HCT116 (cell line): Measurements from ENCODE around the gene NNAT. TPM values are rescaled to one million over a fixed set of nuclear protein-coding genes. Genes with fewer than 3 reads are reported as not detected.

Experiments
- ATAC-seq: fragments of 200-7000 bp; cut with Tn5 transposase; 2 replicates; pipeline ENCODE4 v1.9.1; 2020; ENCODE audit warnings: mild to moderate bottlenecking, moderate library complexity
- BruUV-seq: library from RNA; stranded (reverse); fragments of 400-500 nt; replicated peaks from 2 replicates; lab custom pipeline; 2021; lab: Mats Ljungman, UMichigan
- CTCF ChIA-PET: fragments of 300-600 bp; sonication (Branson Sonifier 250); formaldehyde crosslinking; loops from one replicate; lab custom pipeline; 2021; ENCODE audit warnings: antibody characterized with exemption; lab: Charles Lee
- POLR2A ChIA-PET: fragments of 300-600, 350-600 bp; sonication (Branson Sonifier 250); formaldehyde crosslinking; loops from one replicate; lab custom pipeline; 2021; ENCODE audit warnings: antibody characterized with exemption; lab: Charles Lee
- RAD21 ChIA-PET, 2 experiments: fragments of 300-600 bp; sonication (Branson Sonifier 250); formaldehyde crosslinking; loops; one replicate each; lab custom pipeline; 2023; ENCODE audit warnings: low total read pairs in 2 of 2; ENCODE audit not compliant: uncharacterized antibody in 2 of 2, unreplicated experiment in 2 of 2, low non-redundant PET in 1 of 2; lab: Charles Lee
- DNase-seq: peaks from one replicate; pipeline ENCODE4 v3.0.0-alpha.2; 2010; ENCODE audit warnings: low read depth, low spot score
- H2AFZ ChIP-seq: fragments of 200-600 bp; shearing (Covaris generic), sonication (generic); 2 replicates; pipeline ENCODE4 v1.6.1; 2017; ENCODE audit warnings: low read depth, mixed run types, mixed read lengths, antibody characterized with exemption, low read length; ENCODE audit not compliant: poor library complexity, severe bottlenecking
- H3K27ac ChIP-seq: 2 replicates; pipeline ENCODE4 v1.5.1; 2012; ENCODE audit warnings: low read depth, low read length
- H3K27me3 ChIP-seq: fragments of 200-600 bp; sonication (generic); 2 replicates; pipeline ENCODE4 v1.6.1; 2016; ENCODE audit warnings: mixed run types, low read length, mixed read lengths; ENCODE audit not compliant: insufficient read depth
- H3K36me3 ChIP-seq, 2 experiments: fragments of 200-500 bp in 1 of 2; fragments of 200-600 bp in 1 of 2; sonication (Bioruptor generic) in 1 of 2; sonication (generic) in 1 of 2; 2 replicates each; pipeline versions ENCODE4 v1.5.1 to v1.6.1; 2014 to 2016; ENCODE audit warnings: low read length in 2 of 2, inconsistent platforms in 1 of 2, mixed read lengths in 1 of 2, mixed run types in 1 of 2; ENCODE audit not compliant: insufficient read depth in 2 of 2, control insufficient read depth in 1 of 2
- H3K4me1 ChIP-seq, 2 experiments: fragments of 200-600 bp in 1 of 2; sonication (generic) in 1 of 2; 2 replicates each; pipeline versions ENCODE4 v1.5.1 to v1.6.1; 2012 to 2017; ENCODE audit warnings: low read length in 2 of 2, inconsistent platforms in 1 of 2, mild to moderate bottlenecking in 1 of 2, mixed read lengths in 1 of 2, mixed run types in 1 of 2, moderate library complexity in 1 of 2; ENCODE audit not compliant: insufficient read depth in 2 of 2, control insufficient read depth in 1 of 2
- H3K4me2 ChIP-seq: fragments of 200-600 bp; sonication (generic); 2 replicates; pipeline ENCODE4 v1.6.1; 2017; ENCODE audit warnings: mixed run types, low read length, mixed read lengths
- H3K4me3 ChIP-seq, 2 experiments: fragments of 200-600 bp in 1 of 2; sonication (generic) in 1 of 2; replicated peaks in 1 of 2; 2 replicates each; pipeline ENCODE4 v1.5.1; 2011 to 2016; ENCODE audit warnings: low read length in 2 of 2, control low read depth in 1 of 2, low read depth in 1 of 2, mild to moderate bottlenecking in 1 of 2, mixed read lengths in 1 of 2, mixed run types in 1 of 2
- H3K79me2 ChIP-seq: fragments of 200-600 bp; sonication (generic); 2 replicates; pipeline ENCODE4 v1.6.1; 2017; ENCODE audit warnings: mild to moderate bottlenecking, mixed run types, low read length, moderate library complexity, mixed read lengths; ENCODE audit not compliant: insufficient read depth
- H3K9ac ChIP-seq: fragments of 200-600 bp; sonication (generic); 2 replicates; pipeline ENCODE4 v1.6.1; 2016; ENCODE audit warnings: low read length, mixed read lengths
- H3K9me2 ChIP-seq: fragments of 200-600 bp; sonication (generic), shearing (Covaris generic); 2 replicates; pipeline ENCODE4 v1.6.1; 2017; ENCODE audit warnings: mixed run types, mild to moderate bottlenecking, moderate library complexity; ENCODE audit not compliant: insufficient read depth
- H3K9me3 ChIP-seq, 2 experiments: fragments of 200-500 bp in 1 of 2; fragments of 200-600 bp in 1 of 2; sonication (Bioruptor generic) in 1 of 2; sonication (generic) in 1 of 2; 2 replicates each; pipeline ENCODE4 v1.6.1; 2014 to 2017; ENCODE audit warnings: low read length in 2 of 2, mixed read lengths in 2 of 2, inconsistent platforms in 1 of 2, low read depth in 1 of 2, mild to moderate bottlenecking in 1 of 2, mixed run types in 1 of 2, moderate library complexity in 1 of 2; ENCODE audit not compliant: control insufficient read depth in 1 of 2, insufficient read depth in 1 of 2
- H4K20me1 ChIP-seq: fragments of 200-600 bp; sonication (generic), shearing (Covaris generic); 2 replicates; pipeline ENCODE4 v1.6.1; 2017; ENCODE audit warnings: mixed run types, mild to moderate bottlenecking, moderate library complexity; ENCODE audit not compliant: insufficient read depth
- ATF3 ChIP-seq: IDR thresholded peaks from 2 replicates; pipeline ENCODE4 v1.6.1; 2012
- CEBPB ChIP-seq: IDR thresholded peaks from 2 replicates; pipeline ENCODE4 v1.6.1; 2012; ENCODE audit warnings: low read depth
- EGR1 ChIP-seq: IDR thresholded peaks from 2 replicates; pipeline ENCODE4 v1.6.1; 2012; ENCODE audit warnings: low read depth
- EZH2 ChIP-seq: fragments of 200-600 bp; sonication (generic); IDR thresholded peaks from 2 replicates; pipeline ENCODE4 v1.6.1; 2017; ENCODE audit warnings: antibody characterized with exemption, mixed run types
- FOSL1 ChIP-seq: IDR thresholded peaks from 2 replicates; pipeline ENCODE4 v1.6.1; 2012; ENCODE audit warnings: low read depth
- POLR2A ChIP-seq: IDR thresholded peaks from 2 replicates; pipeline ENCODE4 v1.7.0; 2011; ENCODE audit warnings: borderline replicate concordance; ENCODE audit not compliant: insufficient read depth, insufficient read length; ENCODE audit errors: extremely low read depth
- POLR2AphosphoS5 ChIP-seq: IDR thresholded peaks from 2 replicates; pipeline ENCODE4 v1.6.1; 2011; ENCODE audit warnings: mild to moderate bottlenecking, low read depth, low read length, moderate library complexity
- RAD21 ChIP-seq: IDR thresholded peaks from 2 replicates; pipeline ENCODE4 v1.6.1; 2012; ENCODE audit warnings: low read depth, mild to moderate bottlenecking
- REST ChIP-seq: IDR thresholded peaks from 2 replicates; pipeline ENCODE4 v1.6.1; 2012; ENCODE audit warnings: low read depth
- SRF ChIP-seq: IDR thresholded peaks from 2 replicates; pipeline ENCODE4 v1.6.1; 2012; ENCODE audit warnings: low read depth
- TCF7L2 ChIP-seq: IDR thresholded peaks from 2 replicates; pipeline ENCODE4 v1.7.0; 2011; ENCODE audit warnings: borderline replicate concordance, inconsistent platforms; ENCODE audit not compliant: insufficient read depth, insufficient read length; ENCODE audit errors: extremely low read depth
- ZBTB33 ChIP-seq: IDR thresholded peaks from 2 replicates; pipeline ENCODE4 v1.6.1; 2011; ENCODE audit warnings: mild to moderate bottlenecking, low read length, moderate library complexity; ENCODE audit not compliant: insufficient replicate concordance; ENCODE audit errors: extremely low read depth
- ZFX ChIP-seq: fragments of 450-650 bp; IDR thresholded peaks from 2 replicates; pipeline ENCODE4 v1.6.1; 2017
- intact Hi-C: fragments of 100-400 bp; cut with micrococcal nuclease; formaldehyde crosslinking; loops from 2 replicates; pipeline ENCODE4 v1.10.0; 2022
- total RNA-seq: library from RNA; stranded (reverse); gene quantifications from one replicate; pipeline ENCODE4 v1.2.1, GENCODE V29; 2021; ENCODE audit not compliant: unreplicated experiment
- TF ChIP-seq, protein P1 (sequence below): IDR thresholded peaks from 2 replicates; pipeline ENCODE4 v1.6.1; 2012

NNAT gene
- total RNA-seq, 1 experiment from 2014 or later, result not detected

- no peak for TF ChIP-seq ATF3
- TF ChIP-seq FOSL1, result no peak
- TF ChIP-seq POLR2A, result no peak
- no peak for TF ChIP-seq ZFX
- TF ChIP-seq, protein P1, sequence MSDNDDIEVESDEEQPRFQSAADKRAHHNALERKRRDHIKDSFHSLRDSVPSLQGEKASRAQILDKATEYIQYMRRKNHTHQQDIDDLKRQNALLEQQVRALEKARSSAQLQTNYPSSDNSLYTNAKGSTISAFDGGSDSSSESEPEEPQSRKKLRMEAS, result no peak
- no peak for TF ChIP-seq REST
- no peak for TF ChIP-seq RAD21
- no peak for TF ChIP-seq EZH2
- TF ChIP-seq ZBTB33, result no peak
- no peak for TF ChIP-seq EGR1
- no peak for TF ChIP-seq CEBPB
- no peak for TF ChIP-seq TCF7L2
- TF ChIP-seq POLR2AphosphoS5, result no peak
- TF ChIP-seq SRF, result no peak
- no peaks in the 10 kb centered on the region for H4K20me1 ChIP-seq
Observed at GRCh38 chr20:37525810-37526209, 4.8 kb downstream of the NNAT start.

More at GRCh38 chr20:37525810-37526209, 4.8 kb downstream of the NNAT start:
- peak overlapping the region in 1 of 2 experiments; percentile 85; a peak in 2 of 4 replicates for H3K4me3 ChIP-seq
- peak overlapping the region; percentile 95 for H3K4me2 ChIP-seq
- DNase-seq (no peak), ATAC-seq (no peak)
- H2AFZ ChIP-seq, result no peak overlapping the region
- ChIA-PET RAD21 (no interaction called here), CTCF (no interaction called here), POLR2A (interaction anchor here (0.6 kb wide), 1 partner anchor 482 kb away, joined by 3 read pairs; no protein-coding TSS in a partner anchor)
- peaks cover 28 to 51% of the 10 kb centered on the region in 2 experiments for H3K4me1 ChIP-seq
- no TSS peak for BruUV-seq
- H3K27me3 ChIP-seq, result no peaks in the 10 kb centered on the region
- no peaks in the 10 kb centered on the region for H3K9me3 ChIP-seq
- no peak overlapping the region for H3K27ac ChIP-seq
- 0 out of 2 replicates have a peak overlapping the region, but pooled peaks have one; percentile 86 for H3K9ac ChIP-seq
- H3K79me2 ChIP-seq, result peaks cover 65% of the 10 kb centered on the region
- no peaks in the 10 kb centered on the region for H3K9me2 ChIP-seq
- H3K36me3 ChIP-seq, result no peaks in the 10 kb centered on the region; a peak in 1 of 4 replicates
- intact Hi-C loops, result no loop called here
